ENCODE data around the gene RNF152.
A peak's percentile ranks its signal among the peaks of the same experiment; 100 is the strongest.

The RNF152 gene

DNA sequence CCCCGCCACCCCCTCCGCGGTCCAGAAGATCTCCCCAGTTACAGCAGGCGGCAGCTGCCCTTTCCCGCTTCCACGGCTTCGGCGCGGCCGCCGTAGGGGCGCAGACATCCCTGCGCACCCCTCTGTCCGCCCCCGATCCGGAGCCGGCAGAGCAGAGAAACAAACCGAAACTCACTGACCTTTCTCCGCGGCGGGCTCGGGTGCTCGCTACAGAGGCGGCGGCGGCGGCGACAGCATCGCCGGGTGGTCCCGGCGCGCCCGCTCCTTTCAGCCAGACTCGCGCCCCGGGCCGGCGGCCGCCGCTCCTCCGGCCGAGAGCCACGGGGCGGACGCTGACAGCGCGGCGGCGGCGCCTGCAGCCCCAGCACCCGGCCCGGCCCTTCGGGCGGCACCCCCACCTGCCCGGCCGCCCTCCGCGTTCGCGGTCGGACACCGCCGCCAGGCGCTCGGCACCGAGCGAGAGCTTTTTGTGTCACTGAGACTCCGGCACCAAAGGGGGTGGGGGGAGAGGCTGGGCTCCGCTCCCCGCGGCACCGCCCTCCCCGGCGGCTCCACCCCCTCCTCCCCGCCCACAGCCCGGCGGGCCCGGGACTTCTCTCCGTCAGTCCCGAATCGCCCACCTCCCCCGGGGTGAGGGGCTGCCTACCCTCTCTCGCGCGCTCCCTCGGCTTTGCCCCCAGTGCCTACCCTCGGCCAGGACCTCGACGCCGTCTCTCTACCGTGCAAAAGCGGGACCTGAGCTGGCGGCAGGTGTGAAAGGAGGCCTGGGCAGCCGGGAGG is 1.4 kb upstream of the RNF152 start:
- peak; percentile 2 for DNase-seq

GRCh38 chr18:61893309-61893970 is 633 bp upstream of the RNF152 start:
- no peak for DNase-seq

- no peak for DNase-seq
These were observed 913 bp downstream of the RNF152 start for GRCh38 chr18:61891894-61892293.

DNA sequence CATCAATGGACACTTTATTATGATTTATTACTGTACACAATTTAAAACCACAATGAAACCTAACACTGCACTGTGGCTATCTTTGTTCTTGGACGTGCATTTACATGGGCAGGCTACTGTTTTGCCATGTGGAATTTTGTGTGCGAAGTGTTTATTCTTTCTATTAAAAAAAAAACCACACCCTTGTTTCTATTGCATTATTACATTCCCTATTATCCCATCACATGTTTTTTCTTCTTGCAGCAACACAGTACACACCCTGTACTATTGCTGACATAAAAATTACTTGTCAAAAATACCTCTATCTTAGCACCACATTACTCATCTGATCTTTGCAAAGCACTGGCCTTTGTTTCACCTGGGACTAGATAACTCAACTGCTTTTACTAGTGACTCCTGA is 1.5 kb downstream of the RNF152 start:
- no peak for DNase-seq

DNA sequence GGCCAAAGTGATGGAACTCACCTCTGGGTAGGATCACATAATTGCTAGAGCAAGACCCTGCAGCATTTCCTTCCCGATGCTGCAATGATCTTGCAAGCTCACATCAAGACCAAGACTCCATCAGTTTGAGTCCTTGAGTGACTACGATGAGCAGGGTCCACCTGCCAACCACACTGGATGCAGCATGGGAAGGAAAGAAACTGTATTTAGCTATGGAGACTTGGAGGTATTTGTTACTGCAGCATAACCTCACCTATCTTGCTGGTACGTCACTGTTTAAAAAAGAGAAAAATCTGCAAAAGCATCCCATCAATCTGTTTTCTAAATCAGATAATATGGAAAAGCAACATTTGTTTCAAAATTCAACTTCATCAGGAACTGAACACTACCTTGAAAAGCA is 2.5 kb downstream of the RNF152 start:
- no peak for DNase-seq

GRCh38 chr18:61889541-61889940 is 3.3 kb downstream of the RNF152 start:
- DNase-seq, result no peak

DNA sequence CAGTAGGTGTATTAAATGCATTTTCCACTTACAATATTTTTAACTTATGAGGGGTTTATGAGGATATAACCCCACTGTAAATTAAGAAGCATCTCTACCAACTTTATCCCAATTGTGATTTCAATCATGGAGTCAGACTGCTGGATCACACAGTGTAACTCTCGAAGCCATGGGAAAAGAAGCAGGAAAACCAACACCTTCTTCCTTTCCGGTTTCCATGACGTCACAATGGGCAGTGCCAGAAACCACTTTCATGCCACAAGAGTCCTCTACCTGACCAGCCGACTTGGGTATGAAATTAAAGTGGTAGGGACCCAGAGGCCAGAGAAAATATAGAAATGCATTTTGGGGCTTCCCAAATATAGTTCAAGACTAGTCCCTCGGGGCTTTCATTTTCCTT is 4.2 kb downstream of the RNF152 start:
- no peak for DNase-seq

- DNase-seq, result no peak
These were observed 5.0 kb downstream of the RNF152 start for GRCh38 chr18:61887838-61888237.

GRCh38 chr18:61883547-61883946 is 9.3 kb downstream of the RNF152 start:
- DNase-seq, result no peak

DNA sequence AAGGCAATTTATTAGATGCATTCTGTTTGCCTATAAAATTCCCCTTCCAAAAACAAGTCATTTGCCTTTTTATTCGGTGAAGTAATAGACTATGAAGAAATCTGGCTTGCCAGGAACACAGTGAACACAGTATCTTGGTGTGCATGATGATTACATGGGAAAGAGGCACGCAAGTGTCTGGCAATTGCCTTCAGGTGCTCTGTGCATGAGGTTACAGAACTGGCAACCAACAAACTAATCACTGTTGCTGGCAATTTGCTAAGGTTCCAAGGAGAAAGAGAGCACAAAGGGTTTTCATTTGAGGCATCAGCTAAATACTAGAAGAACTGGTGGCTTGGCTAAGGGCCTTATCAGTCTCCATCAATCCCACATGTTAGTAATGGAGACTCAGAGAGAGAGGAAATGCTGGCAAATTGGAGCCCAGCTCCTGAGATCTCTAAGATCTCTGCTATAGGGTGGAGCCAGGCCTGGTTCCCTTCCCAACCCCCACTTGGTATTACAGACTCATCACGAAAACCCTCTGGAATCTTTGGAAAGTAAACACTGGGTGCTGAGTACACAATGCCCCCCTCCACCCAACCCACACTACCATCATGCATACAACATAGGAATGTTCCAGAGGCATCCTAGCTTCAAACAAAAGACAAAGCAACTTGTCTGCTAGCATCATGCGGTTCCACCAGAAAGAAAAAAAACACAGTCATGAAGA is 10.4 kb downstream of the RNF152 start:
- DNase-seq, result no peak

GRCh38 chr18:61876899-61877298 is 15.9 kb downstream of the RNF152 start:
- no peak for DNase-seq

DNA sequence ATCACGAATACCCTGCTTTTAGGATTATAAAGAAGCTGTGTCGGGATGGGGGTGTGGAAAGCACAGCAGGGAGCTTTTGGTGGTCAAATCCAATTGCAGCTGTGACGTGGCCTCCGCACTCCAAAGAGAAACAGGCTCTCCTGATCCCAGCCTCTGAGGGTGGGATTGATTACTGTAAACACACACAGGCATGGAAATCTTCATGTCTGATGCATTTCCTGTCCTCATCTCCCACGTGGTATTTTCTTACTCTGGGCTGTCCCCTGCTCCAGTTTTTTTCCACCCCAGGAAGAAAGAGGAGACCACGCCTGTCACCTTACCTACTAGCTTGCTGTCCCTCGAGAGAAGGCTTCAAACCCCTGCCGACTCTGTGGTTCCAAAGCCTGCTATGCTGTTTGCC is 22.7 kb downstream of the RNF152 start:
- DNase-seq, result no peak

DNA sequence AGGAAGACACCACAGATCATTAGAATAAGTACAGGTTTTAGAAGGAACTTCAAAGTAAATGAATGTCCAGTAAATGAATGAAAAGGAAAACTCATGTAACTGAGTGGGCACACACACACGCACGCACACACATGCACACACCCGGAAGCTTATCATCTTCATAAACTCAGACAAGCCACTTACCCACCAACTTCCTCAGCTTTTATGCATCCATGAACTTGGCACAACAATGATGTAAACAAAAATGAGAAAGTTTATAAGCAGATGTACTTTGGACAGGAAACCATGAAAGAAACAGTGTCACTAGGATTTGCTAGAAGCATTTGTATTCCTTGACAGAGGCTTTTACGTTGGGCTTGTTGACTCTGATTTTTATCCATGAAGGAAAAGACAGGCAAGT is 23.2 kb downstream of the RNF152 start:
- no peak for DNase-seq

- no peak for DNase-seq
These were observed 27.2 kb downstream of the RNF152 start for GRCh38 chr18:61865466-61866175.

DNA sequence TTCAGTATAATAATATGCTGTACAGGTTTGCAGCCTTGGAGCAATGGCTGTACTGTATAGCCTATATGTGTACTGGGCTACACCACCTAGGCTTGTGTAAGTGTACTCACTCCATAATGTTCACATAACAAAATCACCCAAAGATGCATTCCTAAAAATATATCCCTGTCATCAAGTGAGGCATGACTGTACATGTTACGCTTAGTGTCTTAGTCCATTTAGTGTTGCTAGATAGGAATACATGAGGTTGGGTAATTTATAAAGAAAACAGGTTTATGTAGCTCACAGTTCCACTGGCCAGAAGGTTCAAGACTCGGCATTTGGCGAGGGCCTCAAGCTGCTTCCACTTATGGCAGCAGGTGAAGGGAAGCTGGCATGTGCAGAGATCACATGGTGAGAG is 31.4 kb downstream of the RNF152 start:
- DNase-seq, result no peak

DNA sequence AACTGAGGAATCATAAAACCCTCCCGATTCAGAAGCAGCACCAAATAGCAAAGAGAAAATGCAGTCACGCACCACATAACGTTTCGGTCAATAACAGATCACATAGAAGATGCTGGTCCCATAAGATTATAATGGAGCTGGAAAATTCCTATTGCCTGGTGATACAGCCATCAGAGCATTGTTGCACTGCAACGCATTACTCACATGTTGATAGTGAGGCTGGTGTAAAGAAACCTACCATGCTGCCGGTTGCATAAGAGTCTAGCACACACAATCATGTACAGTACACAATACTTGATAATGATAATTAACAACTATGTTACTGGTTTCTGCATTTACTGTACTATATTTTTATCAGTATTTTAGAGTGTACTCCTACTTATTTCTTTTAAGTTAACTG is 32.5 kb downstream of the RNF152 start:
- no peak for DNase-seq

DNA sequence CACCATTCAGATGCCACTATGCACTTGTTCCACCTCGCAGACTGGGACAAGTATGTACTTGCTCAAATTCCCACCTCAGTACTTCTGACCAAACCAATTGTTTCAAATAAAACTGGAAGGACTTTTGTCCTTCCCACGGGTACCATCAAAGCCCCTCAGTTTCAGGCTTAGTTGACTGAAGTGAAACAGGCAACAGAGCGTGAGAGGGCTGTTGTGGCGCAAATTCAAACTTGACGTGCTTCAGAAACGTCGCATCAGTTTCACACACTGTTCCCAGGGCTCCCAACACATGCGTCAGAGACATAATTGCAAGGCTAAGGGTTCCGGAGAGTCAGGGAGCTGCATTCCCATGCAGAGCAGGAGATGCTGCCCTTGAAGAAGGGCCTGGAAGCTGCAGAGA is 33.7 kb downstream of the RNF152 start:
- no peak for DNase-seq

DNA sequence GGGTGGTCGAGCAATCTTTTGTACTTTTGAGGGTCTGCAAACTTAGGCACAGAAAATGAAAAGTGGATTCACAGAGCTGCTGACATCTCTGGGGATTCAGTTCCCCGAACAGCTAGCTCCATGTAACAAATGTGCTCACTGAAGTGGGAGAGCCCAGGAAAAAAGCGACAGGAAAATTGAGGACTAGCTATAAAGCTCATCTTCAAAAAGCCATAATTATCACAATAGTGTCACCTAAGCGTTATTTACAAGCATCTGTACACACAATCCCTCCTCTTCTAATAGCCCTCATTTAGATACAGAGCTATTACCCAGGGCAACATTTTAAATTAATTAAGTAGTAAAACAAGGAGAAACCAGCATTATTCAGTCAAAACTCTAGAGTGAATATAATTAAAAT is 36.1 kb downstream of the RNF152 start:
- no peak for DNase-seq

DNA sequence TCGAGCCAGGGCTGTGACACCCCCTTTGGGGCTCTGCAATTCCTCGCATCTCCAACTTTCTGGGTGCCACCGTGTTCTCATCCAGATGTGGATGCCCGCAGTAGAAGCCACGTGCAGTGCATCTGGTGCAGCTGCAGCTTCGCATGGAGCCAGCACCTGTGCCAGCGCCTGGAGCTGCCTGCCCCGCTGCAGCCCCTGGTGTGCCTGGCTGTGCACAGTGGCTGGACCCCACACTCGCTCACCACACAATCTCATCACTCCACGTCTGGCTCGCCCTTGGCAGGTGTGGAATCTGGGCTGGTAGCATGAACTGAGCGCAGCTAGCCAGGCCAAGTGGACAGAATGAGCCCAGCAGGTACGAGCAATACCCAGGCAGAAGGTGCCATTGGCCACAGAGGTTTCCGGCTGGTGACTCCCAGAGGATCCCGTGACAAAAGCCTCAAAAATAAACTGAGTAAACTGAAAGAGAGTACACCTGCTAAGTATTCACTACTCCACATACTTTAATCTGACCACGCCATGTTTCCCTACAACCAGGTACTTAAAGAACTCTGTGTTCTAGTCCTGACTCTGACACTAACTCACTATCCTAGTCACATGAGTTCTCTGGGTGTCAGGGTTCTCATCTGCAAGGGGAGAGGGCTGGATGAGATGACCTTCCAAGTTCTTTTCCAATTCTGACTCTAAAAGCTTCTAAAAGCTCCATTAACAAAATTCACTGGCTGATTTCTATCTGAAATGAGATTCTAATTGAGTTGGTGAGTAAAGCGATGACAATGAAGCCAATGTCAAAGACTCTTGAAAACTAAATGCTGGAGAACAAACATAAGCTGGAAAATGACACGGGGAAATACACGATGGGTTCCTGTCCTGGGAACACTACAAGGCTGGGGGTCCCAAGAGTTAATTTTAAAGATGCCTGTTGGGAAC is 37.1 kb downstream of the RNF152 start:
- DNase-seq, result no peak

GRCh38 chr18:61854578-61855448 is 38.0 kb downstream of the RNF152 start:
- DNase-seq, result peak; percentile 5

DNA sequence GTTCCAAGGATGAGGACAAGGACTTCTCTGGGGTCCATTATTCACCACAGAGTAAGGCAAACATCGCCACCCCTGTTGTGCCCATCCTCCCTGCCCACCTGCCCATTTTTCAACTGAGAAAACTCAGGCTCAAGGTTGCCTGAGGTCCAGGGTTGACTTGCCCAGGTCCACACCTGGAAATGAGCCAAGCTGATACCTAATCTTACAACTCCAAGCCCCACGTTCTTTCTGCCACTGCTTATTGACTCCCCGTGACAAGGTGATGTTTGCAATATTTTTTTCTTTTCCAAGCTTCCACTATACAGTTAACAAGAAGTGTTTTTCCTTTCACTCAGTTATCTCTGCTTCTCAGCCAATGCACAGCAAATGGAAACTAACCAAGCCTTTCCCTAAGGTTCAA is 39.0 kb downstream of the RNF152 start:
- DNase-seq, result no peak
